ENCODE results near the gene B4GALNT1. TPM values are rescaled to one million over a fixed set of nuclear protein-coding genes. Genes with fewer than 3 reads are reported as not detected.
"Not testable (repeated sequence)": the region's sequence is repeated elsewhere in the genome, so short reads cannot be mapped to it uniquely, and the experiment has no call there.

B4GALNT1 gene
- polyA plus RNA-seq, 4 donors: 0.79 to 6.1 (median 0.93) TPM

GRCh38 chr12:57638096-57638495, 5.1 kb upstream of the B4GALNT1 start:
- DNase-seq (ENCODE audit: low read depth in 4 of 4, low spot score in 3 of 4): no peak

GRCh38 chr12:57637364-57637763, 4.4 kb upstream of the B4GALNT1 start:
- DNase-seq (ENCODE audit: low read depth in 4 of 4, low spot score in 3 of 4): no peak

GRCh38 chr12:57636731-57637130, 3.7 kb upstream of the B4GALNT1 start:
- DNase-seq (ENCODE audit: low read depth in 4 of 4, low spot score in 3 of 4): not testable (repeated sequence)

- DNase-seq (ENCODE audit: low read depth in 4 of 4, low spot score in 3 of 4): no peak
These were observed 686 bp downstream of the B4GALNT1 start for GRCh38 chr12:57632073-57632957.

GRCh38 chr12:57631566-57632072, 1.4 kb downstream of the B4GALNT1 start:
- DNase-seq (ENCODE audit: low read depth in 4 of 4, low spot score in 3 of 4): no peak

- DNase-seq (ENCODE audit: low read depth in 4 of 4, low spot score in 3 of 4): no peak
These were observed 2.0 kb downstream of the B4GALNT1 start for GRCh38 chr12:57630891-57631433.

- no peak for DNase-seq (ENCODE audit: low read depth in 4 of 4, low spot score in 3 of 4)
These were observed 3.0 kb downstream of the B4GALNT1 start for GRCh38 chr12:57629897-57630471.

- DNase-seq (ENCODE audit: low read depth in 4 of 4, low spot score in 3 of 4): no peak
These were observed 4.5 kb downstream of the B4GALNT1 start for GRCh38 chr12:57628280-57629191.

GRCh38 chr12:57627501-57628279, 5.3 kb downstream of the B4GALNT1 start:
- DNase-seq (ENCODE audit: low read depth in 4 of 4, low spot score in 3 of 4): no peak

GRCh38 chr12:57626921-57627445, 6.0 kb downstream of the B4GALNT1 start:
- DNase-seq (ENCODE audit: low read depth in 4 of 4, low spot score in 3 of 4): no peak

- no peak for DNase-seq (ENCODE audit: low read depth in 4 of 4, low spot score in 3 of 4)
These were observed 6.7 kb downstream of the B4GALNT1 start for GRCh38 chr12:57626111-57626920.

- no peak for DNase-seq (ENCODE audit: low read depth in 4 of 4, low spot score in 3 of 4)
These were observed 7.6 kb downstream of the B4GALNT1 start for GRCh38 chr12:57625261-57626032.

GRCh38 chr12:57624441-57625220, 8.4 kb downstream of the B4GALNT1 start:
- no peak for DNase-seq (ENCODE audit: low read depth in 4 of 4, low spot score in 3 of 4)

- no peak for DNase-seq (ENCODE audit: low read depth in 4 of 4, low spot score in 3 of 4)
These were observed 9.1 kb downstream of the B4GALNT1 start for GRCh38 chr12:57623811-57624390.

- no peak for DNase-seq (ENCODE audit: low read depth in 4 of 4, low spot score in 3 of 4)
These were observed 9.6 kb downstream of the B4GALNT1 start for GRCh38 chr12:57623385-57623784.

- no peak for DNase-seq (ENCODE audit: low read depth in 4 of 4, low spot score in 3 of 4)
These were observed 10.4 kb downstream of the B4GALNT1 start for GRCh38 chr12:57622293-57623245.
